NCI-H524 (cell line): ENCODE measurements around the gene SEMA5A.
A peak's percentile ranks its signal among the peaks of the same experiment; 100 is the strongest.

Experiments
- DNase-seq, 2 experiments: peaks; one replicate each; lab custom pipeline; 2025; lab: John Stamatoyannopoulos, UW

Gene SEMA5A

DNA sequence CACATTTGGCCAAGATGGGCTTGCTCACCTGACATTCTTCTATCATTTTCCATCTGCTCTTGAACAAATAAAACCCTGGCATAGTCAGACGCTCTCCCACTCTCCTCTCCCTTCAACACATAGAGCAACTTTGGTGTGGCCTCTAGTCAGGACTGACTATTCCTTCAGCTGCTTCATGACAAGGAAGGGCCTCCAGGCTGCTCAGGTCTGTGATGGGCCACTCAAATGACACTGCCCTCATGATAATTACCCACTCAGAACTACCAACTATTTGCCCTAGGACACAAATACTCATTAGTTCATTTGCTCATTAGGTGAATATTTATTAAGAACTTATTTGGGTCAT, 376.3 kb downstream of the SEMA5A start:
- DNase-seq, result no peak

DNA sequence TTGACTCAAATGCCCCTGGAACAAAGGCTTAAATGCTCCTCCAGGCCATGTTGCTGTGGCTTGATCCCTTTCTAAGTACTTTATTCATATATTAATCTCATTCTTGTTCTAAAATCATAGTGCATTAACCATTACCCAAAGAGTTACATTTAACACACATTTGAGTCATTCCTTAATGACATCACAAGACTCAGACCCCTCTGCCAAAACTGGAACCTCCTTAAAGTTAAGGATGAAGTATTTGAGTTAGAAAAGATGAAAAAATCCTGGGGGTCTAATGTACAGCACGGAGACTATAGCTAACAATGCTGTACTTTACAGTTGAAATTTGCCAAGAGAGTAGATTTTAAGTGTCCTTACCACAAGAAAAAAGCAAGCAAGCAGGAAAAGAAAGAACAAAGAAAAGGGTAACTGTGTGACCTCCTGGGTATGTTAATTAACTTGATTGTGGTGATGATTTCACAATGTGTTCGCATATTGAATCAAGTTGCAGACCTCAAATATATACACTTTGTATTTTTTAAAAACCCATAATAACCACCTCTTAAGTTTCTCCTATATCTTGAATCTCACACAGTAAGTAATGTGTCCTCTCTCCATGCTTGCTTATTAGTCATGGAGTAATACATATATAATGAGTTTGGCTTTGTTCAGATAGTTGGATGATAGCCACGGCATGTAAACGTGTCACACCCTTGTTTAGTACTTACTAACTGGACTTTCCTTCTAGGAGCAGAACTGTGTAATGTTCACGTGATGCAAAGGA, 376.9 kb downstream of the SEMA5A start:
- DNase-seq, result no peak

DNA sequence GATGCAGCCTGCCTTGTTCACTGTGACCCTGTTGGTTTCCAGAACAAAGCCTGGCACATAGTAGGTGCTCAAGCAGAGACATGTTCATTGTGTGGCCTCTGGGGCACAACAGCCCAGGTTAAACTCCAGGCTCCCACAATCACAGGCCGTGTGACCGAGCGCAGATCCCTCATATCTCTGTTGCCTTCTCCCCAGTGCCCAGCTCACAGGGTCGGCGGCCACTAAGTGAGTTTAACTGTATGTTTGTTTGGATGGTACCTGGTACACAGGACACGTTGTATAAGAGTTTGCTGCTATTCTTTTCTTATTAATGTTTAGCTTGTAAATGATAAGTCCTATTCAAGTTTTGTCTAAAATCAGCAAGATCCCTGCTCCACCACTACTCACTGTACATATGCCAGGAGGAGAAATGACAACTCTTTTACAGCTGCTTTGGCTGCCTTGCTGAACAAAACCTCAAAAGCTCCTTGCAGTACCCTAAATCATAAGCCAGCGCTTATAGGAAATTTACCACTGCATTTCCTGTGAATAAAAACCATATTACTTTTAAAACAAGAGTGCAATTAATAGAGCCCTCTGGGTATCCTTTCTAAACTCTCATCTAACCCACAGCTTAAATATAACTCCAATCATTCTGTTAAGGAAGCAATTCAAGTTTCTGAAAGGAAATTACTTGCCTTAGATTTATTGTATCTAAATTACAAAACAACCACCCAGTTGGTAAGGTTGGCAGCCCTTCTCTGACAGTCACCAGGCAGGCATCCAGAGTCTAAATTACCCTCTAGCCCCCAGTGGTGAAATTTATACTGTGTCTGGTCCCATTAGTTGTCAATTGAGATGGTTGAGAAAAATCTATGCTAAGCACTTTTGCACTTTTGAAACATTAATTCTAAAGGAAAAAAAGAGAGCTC, 379.4 kb downstream of the SEMA5A start:
- DNase-seq, result no peak

DNA sequence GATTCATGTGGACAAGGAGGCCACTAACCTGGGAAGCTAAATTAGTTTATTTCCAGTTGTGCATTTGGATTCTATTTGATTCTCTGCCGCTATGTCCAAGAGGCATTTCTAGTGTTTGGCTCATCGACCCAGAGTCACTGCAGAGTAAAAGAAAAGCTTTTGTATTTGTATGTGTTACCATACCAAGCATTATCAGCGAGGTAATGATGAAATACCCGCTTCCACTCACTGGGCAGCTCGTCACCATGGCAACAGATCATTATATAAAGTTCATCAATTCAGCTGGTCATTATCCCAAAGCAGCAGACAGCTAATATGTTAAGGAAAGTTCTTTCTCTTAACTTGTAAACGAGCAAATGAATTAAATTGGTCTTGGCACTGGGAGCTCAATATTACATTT, 380.3 kb downstream of the SEMA5A start:
- DNase-seq, result no peak

DNA sequence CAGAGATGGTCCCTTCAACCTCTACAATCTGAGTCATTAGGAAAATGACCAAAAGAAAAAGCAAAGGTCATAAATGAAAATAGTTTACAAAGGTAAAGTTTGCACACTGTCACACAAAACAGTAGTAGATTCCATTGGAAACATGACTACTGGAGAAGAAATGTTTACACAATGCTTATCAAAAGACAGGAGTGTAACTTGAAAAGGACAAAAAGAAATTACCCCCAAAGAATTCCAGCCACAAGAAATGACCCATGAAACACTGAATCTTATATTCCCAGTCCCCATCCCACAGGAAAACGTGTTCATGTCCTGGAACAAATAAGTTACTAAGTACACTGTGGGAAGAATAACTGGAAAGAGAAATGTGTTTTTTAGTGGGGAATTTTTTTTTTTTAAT, 385.1 kb downstream of the SEMA5A start:
- no peak for DNase-seq

DNA sequence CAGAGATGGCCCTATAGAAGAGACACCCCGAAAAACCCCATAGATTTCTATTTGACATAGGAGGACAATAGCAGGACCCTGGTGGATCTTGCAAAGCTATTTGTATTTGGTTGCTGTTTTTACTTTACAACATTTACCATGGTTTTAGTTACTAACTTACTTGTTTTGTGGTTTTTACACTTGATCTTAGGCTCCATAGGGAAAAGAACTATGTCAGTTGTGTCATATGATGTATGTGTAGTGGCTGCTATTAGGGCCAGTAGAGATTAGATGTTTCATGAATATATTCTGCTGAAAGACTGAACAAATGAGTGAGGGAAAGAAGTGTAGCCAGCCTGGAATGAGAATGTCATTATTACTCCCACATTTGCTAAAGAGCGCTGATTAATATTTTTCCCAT, 388.1 kb downstream of the SEMA5A start:
- DNase-seq, result no peak

DNA sequence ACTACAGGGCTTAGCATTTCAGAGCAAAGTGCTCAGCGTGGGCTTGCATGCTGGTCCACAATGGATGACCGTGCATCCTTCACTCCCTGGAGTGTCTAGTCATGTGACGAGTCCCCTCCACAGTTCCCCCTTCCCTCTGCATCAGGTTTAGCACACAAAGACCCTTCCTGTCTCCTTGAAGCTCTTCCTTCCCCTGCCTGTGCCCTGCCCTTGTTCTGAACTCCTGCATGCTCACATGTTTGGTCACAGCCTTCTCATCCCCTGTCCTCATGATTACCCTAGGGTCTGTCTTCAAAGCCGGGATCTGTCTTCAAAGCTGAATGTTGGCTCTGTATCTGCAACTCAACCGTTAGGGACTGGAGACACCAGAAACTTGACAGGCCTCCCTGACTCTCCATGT, 388.9 kb downstream of the SEMA5A start:
- no peak for DNase-seq

DNA sequence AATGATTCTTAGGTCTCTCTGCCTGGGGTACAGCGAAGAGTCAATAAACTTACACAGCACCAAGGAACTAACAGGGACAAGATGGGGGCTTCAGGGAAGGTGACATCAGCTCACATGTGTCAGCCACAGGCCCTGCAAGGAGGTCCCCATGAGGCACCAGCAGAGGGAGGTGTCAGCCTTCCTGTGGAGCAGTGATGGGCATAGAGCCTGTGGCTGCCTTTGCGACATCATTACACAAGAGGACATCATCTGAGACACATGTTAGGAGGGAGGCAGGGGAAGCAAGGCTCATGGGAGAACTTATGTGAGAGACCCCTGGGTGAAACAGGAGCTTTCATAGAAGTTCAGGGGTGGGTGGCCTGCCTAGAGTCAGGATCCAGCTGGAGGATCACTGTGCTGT, 389.6 kb downstream of the SEMA5A start:
- peak; percentile 36 to 59 for DNase-seq

DNA sequence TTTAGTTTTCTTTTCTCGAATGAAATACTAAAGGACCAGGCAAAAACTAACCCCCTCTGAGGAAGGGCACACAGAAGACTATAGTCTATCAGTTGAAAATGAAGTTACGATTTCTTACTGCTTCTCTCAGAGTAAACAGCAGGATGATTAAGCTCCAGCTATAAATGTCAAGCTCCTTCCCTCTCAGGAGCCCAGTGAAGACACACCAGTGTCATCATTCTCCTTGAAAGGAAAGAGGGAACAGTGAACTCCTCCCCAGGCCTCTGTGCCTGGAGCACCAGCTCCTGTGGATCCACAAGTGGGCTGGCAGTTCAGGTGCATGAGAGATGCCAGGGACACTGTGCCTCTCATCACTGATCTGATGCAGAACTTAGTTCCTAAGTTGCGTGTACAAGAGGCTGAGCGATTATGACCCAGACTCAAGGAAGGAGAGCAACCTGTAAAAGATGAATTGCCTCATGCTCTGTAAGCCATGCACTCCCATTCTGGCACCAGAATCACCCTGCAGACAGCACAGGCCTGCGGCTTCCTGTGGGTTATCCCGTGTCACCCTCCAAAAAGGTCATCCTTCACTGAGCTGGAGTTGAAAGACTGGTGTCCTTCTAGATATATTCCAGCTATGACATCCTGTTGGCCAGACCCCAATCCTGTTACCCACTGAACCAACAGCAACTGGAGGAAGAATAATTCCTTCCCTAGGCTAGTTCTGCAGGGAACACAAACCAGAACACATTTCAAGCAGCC, 394.0 kb downstream of the SEMA5A start:
- no peak for DNase-seq

DNA sequence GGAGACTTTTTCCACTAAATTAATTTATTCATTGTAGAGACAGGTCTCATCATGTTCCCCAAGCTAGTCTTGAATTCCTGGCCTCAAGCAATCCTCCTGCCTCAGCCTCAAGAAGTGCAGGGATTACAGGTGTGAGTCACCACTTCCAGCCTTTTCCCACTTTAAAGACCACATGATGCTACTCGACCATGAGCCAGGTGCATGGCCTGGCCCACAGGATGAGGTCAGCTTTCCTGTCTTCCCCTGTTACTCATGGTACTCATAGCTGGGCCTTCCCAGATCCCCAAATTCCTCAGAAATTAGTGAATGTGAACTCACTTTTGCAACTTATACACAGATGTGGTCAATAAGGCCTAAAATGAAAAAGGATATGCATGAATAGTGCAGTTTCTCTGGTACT, 395.9 kb downstream of the SEMA5A start:
- no peak for DNase-seq

DNA sequence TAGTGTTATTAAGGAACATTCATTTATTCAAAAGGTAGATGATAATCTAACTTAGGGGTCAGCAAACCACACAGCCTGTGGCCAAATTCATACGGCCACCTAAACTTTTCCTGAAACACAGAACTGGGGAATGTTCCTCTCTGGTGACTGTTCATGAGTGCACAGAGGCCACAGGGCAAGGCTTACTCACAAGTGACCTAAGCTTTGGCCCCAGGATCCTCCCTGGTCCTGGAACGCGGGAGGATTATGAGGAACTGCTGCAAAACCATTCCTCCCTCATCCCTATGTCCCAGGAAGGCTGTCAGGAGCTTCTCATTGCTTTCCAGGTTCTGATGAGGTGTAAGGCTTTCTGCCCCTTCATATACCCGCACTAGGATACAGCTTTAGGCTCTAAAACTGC, 397.6 kb downstream of the SEMA5A start:
- DNase-seq, result no peak

DNA sequence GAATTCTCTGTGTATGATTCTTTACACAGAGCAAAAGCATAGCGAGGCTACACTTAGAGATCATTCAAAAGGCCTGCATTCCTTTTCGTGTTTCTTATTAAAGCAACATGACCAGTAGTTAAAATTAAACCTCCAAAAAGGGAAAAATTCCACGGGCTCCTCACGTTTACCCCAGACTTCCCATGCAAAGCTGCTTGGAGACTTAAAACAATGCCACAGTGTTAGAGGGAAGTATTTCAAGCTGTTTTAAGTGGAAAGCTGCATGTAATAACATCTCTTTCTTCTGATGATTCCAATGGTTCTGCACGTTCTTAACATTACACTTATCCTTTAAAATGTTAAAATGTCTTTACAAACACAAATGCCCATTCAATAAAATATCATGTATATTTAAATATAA, 405.2 kb downstream of the SEMA5A start:
- peak in 1 of 2 experiments; percentile 33 for DNase-seq

DNA sequence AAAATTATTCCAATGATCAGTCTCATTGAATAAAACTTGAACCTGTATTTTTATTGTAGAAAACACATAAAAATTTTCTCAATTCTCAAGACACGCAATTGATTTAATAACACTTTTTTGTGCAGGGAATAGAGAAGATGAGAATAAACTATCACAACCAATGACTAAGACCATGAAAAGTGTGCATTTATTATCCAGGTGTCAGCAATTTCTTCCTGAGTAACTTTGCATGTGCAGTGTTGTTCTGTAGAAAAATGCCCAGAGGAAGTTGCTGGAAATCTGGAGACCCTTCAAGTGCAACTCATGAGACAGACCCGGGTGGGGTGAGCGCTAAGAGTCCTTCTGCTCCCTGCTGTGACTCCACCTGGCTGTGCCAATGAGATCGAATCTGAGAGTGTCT, 405.7 kb downstream of the SEMA5A start:
- peak; percentile 49 to 85 for DNase-seq

DNA sequence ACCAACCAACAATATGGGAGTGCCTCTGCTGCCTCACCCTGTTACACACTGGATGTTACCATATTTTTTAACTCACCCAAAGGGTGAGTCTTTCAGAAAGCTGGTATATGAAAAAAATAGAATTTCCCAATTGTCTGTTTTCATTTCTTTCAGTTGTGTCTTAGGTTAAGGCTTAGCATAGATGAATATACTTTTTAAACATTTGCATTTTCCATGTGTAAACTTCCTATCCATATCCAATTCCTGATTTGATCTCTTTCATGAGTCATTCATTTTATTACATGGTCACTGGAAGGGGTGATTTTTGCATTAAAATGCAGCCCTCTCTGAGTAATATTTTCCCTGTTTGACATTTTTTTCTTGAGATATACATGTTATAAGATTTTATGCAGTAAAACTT, 406.5 kb downstream of the SEMA5A start:
- no peak for DNase-seq

DNA sequence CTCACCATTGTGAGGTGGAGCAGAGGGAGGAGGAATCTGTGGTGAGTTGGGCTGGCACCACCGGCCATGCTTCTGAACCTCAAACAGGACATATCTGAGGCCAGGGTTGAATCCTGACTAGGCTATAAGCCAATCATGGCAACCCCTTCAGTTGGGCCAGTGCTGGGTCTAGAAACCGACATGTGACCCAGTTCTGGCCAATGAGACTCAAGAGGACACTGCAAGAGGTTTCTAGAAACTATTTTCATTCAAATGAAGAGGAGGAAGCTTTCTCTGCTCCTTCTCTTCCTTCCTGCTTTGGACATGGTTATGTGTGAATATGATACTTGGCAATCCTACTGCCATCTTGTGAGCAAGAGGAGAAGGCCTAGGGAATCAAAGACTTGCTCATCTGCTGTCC, 417.7 kb downstream of the SEMA5A start:
- no peak for DNase-seq

DNA sequence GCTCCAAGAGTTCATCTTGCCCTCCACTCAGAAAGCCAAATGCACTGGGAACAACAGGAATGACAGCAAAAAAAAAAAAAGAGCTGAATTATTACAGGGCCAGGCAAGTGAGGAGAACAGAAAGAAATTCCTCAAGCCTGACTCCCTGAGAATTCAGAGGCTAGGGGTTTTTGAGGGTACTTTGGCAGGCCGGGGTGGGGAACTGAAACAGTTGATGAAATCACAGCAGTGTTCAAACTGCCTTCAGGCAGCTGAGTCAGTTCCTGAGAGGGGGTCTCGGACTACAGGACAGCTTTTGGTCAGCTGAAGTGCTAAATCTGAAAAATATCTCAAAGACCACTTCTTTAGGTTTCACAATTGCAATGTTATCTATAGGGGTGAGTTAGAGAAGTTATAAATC, 419.4 kb downstream of the SEMA5A start:
- DNase-seq, result no peak

DNA sequence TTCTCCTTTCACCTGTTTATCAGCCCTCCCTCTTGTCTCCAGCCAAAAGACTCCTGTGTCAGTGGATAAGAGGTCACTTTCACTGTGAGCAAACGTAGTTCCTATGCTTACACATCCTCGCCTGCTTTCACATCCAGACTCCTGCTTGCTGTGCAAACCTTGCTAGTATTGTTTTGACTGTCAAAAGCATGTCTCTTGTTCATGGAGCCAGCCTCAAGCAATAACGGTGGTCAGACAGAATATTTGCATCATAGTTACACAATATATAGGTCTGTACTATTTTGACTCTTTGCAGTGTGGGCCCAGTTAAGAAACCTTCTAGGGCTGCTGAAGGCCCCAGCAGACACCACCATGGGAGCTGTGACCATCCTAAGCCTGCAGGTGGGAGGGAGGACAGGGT, 420.0 kb downstream of the SEMA5A start:
- no peak for DNase-seq

DNA sequence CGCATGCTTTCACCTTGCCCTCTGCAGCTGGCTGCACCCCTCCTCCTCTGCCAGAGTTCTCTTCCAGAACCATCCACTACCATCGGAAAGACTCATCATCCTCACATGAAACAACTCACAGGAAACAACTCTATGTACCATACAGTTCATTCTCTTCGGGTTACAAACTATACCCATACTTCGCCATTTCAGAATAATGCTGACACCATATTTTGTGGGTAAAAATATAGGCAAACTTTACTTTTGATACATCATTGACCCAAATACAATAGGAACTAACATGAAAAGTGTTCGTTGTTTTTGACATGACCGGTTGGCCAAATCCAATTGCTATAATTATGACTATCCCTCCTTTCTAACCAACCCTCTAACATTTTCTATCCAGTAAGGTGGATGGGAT, 421.0 kb downstream of the SEMA5A start:
- DNase-seq, result no peak

DNA sequence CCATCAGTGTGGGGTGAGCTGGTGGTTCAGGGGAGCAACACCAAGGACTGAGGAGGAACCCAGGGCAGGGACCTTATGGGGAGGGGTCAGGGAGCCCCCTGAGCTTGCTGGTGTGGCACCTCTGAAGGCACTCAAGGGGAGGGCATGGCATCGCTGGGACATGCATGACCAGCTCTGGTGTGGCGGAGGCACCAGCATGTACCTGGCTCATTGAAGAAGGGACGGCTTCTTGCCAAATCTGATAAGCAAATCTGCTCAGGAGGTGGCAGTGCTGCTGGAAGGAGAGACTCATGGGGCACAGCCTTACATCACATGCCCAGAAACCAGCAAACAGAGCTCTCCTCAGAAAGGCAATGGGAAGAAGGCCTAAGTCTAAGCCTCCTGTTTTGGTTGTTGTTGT, 421.8 kb downstream of the SEMA5A start:
- DNase-seq, result no peak

DNA sequence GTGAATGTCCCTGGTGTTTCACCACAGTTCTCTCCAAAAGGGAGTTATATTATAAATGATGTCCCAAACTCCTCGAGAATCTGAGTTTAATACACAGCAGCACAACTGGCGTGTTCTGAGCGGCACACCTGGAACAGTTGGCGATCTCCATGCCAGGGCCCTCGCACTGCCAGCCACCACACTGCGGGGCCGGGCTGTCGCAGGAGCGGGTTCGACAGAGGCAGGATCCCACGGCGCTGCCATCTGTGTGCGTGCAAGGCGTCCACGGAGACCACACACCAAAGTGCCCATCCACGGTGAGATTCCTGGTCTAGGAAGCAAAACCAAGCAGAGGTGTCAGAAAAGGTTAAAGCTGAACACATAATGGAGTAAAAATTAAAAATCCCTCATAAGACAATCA, 423.3 kb downstream of the SEMA5A start:
- DNase-seq, result no peak

DNA sequence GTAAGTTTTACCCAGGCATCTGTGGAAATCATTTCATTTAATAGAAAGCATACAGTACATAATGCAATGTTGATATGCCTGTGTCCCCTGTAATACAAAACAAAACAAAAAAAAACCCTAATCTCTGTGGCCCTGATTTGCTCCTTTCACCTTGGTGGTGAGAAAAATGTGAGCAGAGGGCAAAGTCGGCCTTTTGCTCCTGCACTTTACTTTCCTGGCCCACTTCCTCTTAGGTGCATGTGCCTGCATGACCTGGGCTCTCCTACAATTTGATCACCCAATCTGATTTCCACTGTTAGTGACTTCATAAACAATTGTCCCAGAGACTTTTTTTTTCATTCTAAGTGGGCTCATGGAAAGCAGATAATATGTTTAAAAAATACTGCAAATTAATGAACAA, 424.3 kb downstream of the SEMA5A start:
- no peak for DNase-seq

DNA sequence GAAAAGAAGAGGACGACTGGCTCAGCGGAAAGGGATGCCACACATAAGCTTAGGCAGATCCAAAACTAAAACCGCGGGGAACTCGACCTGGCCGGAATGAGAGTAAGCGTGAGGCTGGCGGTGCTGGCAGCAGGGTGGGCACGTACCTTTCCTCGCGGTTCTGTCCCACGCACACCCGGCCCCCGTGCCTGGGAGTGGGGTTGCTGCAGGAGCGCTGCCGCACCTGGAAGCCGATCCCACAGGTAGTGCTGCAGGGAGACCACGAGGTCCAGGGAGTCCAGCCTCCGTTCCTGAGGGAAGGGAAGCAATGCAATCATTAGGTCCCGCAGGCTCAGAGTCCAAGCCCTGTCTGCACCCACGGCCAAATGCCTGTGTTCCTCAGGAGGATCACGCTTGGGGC, 427.0 kb downstream of the SEMA5A start:
- no peak for DNase-seq

DNA sequence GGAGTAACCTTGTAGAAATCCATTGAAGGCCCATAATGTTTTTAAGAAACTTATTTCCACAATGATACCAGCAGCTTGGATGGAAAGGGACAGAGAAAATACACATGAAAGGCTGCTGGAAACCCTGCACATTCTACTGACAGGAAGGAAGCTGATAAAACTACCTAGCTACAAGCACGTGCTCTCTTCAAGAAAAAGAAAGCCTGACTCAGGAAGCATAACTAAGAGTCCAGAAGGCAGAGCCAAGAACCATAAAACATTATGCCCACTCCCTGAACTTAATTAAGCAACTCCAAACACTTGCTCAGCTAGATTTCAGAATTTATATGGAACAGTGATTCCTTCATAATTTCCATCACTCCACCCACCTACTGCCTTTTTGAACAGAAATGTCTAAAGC, 430.8 kb downstream of the SEMA5A start:
- DNase-seq, result no peak
